GM13976 (cell line): ENCODE data around the gene CRTAC1.

ENCODE experiments used
- DNase-seq: peaks from one replicate; pipeline ENCODE4 v3.0.0; 2012; ENCODE audit warnings: low spot score
- CTCF ChIP-seq: IDR thresholded peaks from 2 replicates; pipeline ENCODE4 v1.5.1; 2012; ENCODE audit warnings: borderline replicate concordance, mild to moderate bottlenecking; ENCODE audit not compliant: insufficient read depth; ENCODE audit errors: extremely low read depth, missing control alignments, control extremely low read depth
- in situ Hi-C: fragments of 300-500 bp; cut with MboI; formaldehyde crosslinking; loops from one replicate; pipeline ENCODE4 v1.12.0; 2022; ENCODE audit warnings: low sequenced_read_pairs, mixed read lengths, inconsistent platforms; ENCODE audit not compliant: unreplicated experiment

CRTAC1 gene

GRCh38 chr10:98062424-98062823 lies 32.0 kb upstream of the CRTAC1 start:
- DNase-seq = no peak
- TF ChIP-seq CTCF = no peak
- in situ Hi-C loops = no loop called here

DNA sequence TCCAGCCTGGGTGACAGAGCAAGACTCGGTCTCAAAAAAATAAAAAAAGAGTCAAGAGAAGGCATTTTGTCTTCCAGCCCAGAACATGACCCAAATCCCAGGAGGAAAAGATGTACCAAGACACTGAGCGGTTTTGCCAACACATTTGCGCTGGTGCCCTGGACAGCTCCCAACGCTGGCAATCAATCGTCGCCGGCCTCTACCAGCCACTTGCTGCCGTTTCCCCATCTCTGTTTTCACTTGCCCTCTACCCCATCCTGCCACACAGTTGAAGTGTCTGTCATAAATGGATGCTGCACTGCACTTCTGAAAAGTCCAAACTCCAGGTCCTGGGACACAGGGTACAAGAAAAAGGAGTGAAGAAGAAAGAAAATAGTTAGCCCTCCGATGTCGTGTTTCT lies 29.7 kb upstream of the CRTAC1 start:
- no peak for DNase-seq
- in situ Hi-C loops = no loop called here
- TF ChIP-seq CTCF = no peak

GRCh38 chr10:98058295-98058694 lies 27.9 kb upstream of the CRTAC1 start:
- in situ Hi-C loops = no loop called here
- no peak for TF ChIP-seq CTCF

GRCh38 chr10:98055841-98056516 lies 25.6 kb upstream of the CRTAC1 start:
- in situ Hi-C loops = no loop called here
- DNase-seq = peak; percentile 41
- TF ChIP-seq CTCF = no peak

More at GRCh38 chr10:98058295-98058694, 27.9 kb upstream of the CRTAC1 start:
- no peak for DNase-seq

- no peak for TF ChIP-seq CTCF
- no peak for DNase-seq
- in situ Hi-C loops = loop anchor here (10.0 kb wide), 1 partner anchor 132 kb away; no protein-coding TSS in a partner anchor
These were observed 16.8 kb upstream of the CRTAC1 start for GRCh38 chr10:98047009-98047741.

DNA sequence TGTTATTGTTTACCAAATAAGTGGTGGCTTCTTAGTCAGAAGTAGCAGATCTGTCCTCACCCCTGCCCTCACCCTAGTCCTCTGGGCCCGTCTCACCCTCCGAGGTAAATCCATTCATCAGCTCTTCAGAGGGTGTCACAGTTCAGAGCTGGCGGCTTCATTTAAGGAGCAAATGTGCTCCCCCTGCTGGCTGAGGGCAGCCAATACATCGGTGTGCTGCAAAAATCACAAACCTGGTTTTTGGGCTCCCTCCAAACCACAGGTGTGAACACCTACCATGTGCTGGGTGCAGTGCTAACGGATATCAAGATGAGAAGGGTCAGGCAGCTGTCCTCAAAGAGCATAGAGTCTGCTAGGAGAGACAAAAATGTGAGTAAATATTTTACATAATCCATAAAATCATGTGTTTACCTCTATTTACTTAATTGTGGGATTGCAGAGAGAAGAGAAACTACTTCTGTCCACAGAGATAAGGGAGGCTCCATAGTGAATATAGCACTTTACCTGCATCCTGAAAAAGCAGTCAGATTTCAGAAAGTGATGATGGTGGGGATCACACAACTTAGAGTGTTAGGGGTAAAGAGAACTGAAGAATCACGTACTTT lies 15.5 kb upstream of the CRTAC1 start:
- in situ Hi-C loops = loop anchor here (10.0 kb wide), 1 partner anchor 131 kb away; no protein-coding TSS in a partner anchor
- DNase-seq = peak; percentile 73
- TF ChIP-seq CTCF = peak; percentile 87
